K562 (cell line): ENCODE measurements around the gene C1orf116. TPM values are rescaled to one million over a fixed set of nuclear protein-coding genes. Genes with fewer than 3 reads are reported as not detected.

Experiments used
- CBFA2T2 ChIP-seq: fragments of 450-650 bp; conservative IDR thresholded peaks from 2 replicates; pipeline ENCODE4 v1.6.1; 2017; ENCODE audit warnings: mild to moderate bottlenecking
- CBX3 ChIP-seq, 2 experiments: IDR thresholded peaks; 1 replicate in 1 of 2; 2 replicates in 1 of 2; pipeline ENCODE4 v1.6.1; 2012; ENCODE audit warnings: inconsistent platforms in 2 of 2, low read length in 2 of 2, borderline replicate concordance in 1 of 2, control low read depth in 1 of 2
- NCOR1 ChIP-seq: fragments of 450-650 bp; IDR thresholded peaks from 2 replicates; pipeline ENCODE4 v1.6.1; 2016; ENCODE audit warnings: mild to moderate bottlenecking, moderate library complexity
- NKRF ChIP-seq: fragments of 450-650 bp; IDR thresholded peaks from 2 replicates; pipeline ENCODE4 v1.6.1; 2016; ENCODE audit warnings: borderline replicate concordance
- NRF1 ChIP-seq, 2 experiments: fragments of 450-650 bp; IDR thresholded peaks in 1 of 2; conservative IDR thresholded peaks in 1 of 2; 2 replicates each; pipeline ENCODE4 v1.6.1; 2014; ENCODE audit warnings: mild to moderate bottlenecking in 2 of 2
- PHF8 ChIP-seq: fragments of 200-600 bp; sonication (generic); IDR thresholded peaks from 2 replicates; pipeline ENCODE4 v1.6.1; 2012; ENCODE audit warnings: mixed run types, mild to moderate bottlenecking, inconsistent platforms, low read length, moderate library complexity, borderline replicate concordance
- RBM39 ChIP-seq: fragments of 200-400 bp; formaldehyde crosslinking; optimal IDR thresholded peaks from 2 replicates; pipeline ENCODE3; 2018; ENCODE audit warnings: low read depth, low read length
- SRF ChIP-seq, 2 experiments: fragments of 250-450, 450-650 bp in 1 of 2; sonication (Bioruptor Pico) in 1 of 2; sonication (generic) in 1 of 2; formaldehyde crosslinking; IDR thresholded peaks; 2 replicates each; pipeline versions ENCODE4 v1.5.0 to v1.5.1; 2020 to 2022; ENCODE audit warnings: mild to moderate bottlenecking in 1 of 2, missing genetic modification reagents in 1 of 2
- SRSF3 ChIP-seq: fragments of 200-400 bp; formaldehyde crosslinking; IDR thresholded peaks from 2 replicates; pipeline ENCODE4 v1.6.1; 2016; ENCODE audit warnings: mild to moderate bottlenecking, low read length, moderate library complexity; ENCODE audit not compliant: insufficient read depth
- USF1 ChIP-seq: sonication (generic); formaldehyde crosslinking; IDR thresholded peaks from 2 replicates; pipeline ENCODE4 v1.9.0; 2022; ENCODE audit warnings: mild to moderate bottlenecking, missing genetic modification reagents
- ZFP36 ChIP-seq: fragments of 150-350 bp; IDR thresholded peaks from 2 replicates; pipeline ENCODE4 v1.6.1; 2018; ENCODE audit warnings: low read length, low read depth; ENCODE audit not compliant: partially characterized antibody
- ZNF175 ChIP-seq: fragments of 200-800 bp; sonication (Bioruptor generic); IDR thresholded peaks from 2 replicates; pipeline ENCODE4 v1.6.1; 2016; ENCODE audit warnings: low read depth, mild to moderate bottlenecking, missing genetic modification characterization, missing compliant biosample characterization
- ZNF184 ChIP-seq: sonication (generic); formaldehyde crosslinking; IDR thresholded peaks from 2 replicates; pipeline ENCODE4 v1.5.0; 2020; ENCODE audit warnings: missing genetic modification reagents
- polyA plus RNA-seq, 8 experiments: library from polyadenylated mRNA; depleted of rRNA in 4 of 8; stranded (reverse) in 5 of 8; unstranded in 3 of 8; fragments of >200 nt; fragmentation: Nextera tagmentation in 2 of 8; fragmentation: Illumina TruSeq in 1 of 8; extraction: Ambion mirVana in 2 of 8; extraction: Trizol in 1 of 8; gene quantifications; 2 replicates each; pipeline versions ENCODE4 v1.2.1 to v1.2.3, GENCODE V29; 2011 to 2014; ENCODE audit warnings: inconsistent platforms in 1 of 8, missing spikeins in 1 of 8
- total RNA-seq, 7 experiments: library from RNA; depleted of rRNA in 6 of 7; stranded (reverse); fragments of >200 nt in 6 of 7; fragmentation: Illumina TruSeq in 2 of 7; extraction: Trizol in 2 of 7; gene quantifications; 2 replicates each; pipeline versions ENCODE4 v1.2.1 to v1.2.3, GENCODE V29; 2011 to 2021; ENCODE audit warnings: low replicate concordance in 1 of 7
- TF ChIP-seq, protein P1 (sequence below): fragments of 450-650 bp; IDR thresholded peaks from 2 replicates; pipeline ENCODE4 v1.6.1; 2017; ENCODE audit warnings: antibody characterized with exemption
- TF ChIP-seq, protein P2 (sequence below): fragments of 200-800 bp; sonication (Bioruptor generic); IDR thresholded peaks from 2 replicates; pipeline ENCODE4 v1.6.1; 2017; ENCODE audit warnings: missing genetic modification characterization, missing compliant biosample characterization
- TF ChIP-seq, protein P3 (sequence below): fragments of 250-450 bp; sonication (Bioruptor Pico); IDR thresholded peaks from 2 replicates; pipeline ENCODE4 v1.9.0; 2021; ENCODE audit warnings: mild to moderate bottlenecking
- TF ChIP-seq, protein P4 (sequence below): fragments of 450-650 bp; conservative IDR thresholded peaks from 2 replicates; pipeline ENCODE4 v1.6.1; 2016; ENCODE audit warnings: missing genetic modification characterization, low read depth, mild to moderate bottlenecking, control low read depth, missing compliant biosample characterization

C1orf116 gene
- total and polyA plus RNA-seq, 9 of the 15 experiments (the other 6 are each of a cell fraction or from before 2014, with no cell fraction given), result 0.62 to 3.0 (median 0.95) TPM

DNA sequence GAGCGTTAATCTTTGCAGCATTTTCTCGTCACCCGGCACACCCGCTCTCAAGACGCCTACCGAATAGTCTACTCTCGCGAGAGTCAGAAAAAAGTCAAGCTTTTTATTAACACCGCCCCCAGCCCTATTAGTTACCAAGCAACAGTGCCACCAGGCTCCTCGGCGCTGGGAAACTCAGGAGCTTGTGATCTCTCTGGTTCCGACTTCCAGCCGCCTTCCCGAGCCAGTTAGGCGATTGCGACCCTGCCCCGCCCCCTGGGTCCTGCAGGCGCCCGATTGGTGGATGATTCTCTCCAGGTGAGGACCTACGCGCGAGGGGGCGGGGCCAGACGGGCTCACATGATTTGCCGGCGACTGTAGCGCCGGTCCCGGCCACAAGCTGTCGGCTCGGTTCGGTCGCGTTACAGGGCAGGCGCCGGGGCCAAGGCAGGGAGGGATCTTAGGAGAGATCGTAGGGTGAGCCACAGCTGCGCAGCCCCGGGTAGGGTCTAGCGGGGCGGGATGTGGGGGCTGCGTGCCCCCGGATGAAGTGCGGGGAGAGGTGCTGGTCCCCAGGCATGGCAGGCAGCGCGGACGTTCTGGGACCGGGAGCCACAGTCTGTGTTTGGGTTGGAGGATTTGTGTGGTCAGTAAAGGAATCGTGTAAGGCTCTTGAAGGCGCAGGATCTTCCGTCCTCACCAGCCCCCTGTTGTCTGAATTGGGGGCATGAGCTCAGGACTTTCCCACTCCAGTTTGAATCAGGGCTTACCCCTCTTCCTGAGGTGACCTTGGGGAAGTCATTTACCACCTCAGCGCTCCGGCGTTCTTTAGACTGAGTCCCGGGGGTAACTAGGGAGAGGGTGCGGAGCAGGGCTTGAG lies 20.6 kb upstream of the C1orf116 start, which contains the start of gene PFKFB2 (continued):
- TF ChIP-seq NKRF, result peak; percentile 76
- 0 out of 2 replicates have a peak, but pooled peaks have one; percentile 8 for TF ChIP-seq CBFA2T2
- no peak for TF ChIP-seq NCOR1
- TF ChIP-seq, protein P1, sequence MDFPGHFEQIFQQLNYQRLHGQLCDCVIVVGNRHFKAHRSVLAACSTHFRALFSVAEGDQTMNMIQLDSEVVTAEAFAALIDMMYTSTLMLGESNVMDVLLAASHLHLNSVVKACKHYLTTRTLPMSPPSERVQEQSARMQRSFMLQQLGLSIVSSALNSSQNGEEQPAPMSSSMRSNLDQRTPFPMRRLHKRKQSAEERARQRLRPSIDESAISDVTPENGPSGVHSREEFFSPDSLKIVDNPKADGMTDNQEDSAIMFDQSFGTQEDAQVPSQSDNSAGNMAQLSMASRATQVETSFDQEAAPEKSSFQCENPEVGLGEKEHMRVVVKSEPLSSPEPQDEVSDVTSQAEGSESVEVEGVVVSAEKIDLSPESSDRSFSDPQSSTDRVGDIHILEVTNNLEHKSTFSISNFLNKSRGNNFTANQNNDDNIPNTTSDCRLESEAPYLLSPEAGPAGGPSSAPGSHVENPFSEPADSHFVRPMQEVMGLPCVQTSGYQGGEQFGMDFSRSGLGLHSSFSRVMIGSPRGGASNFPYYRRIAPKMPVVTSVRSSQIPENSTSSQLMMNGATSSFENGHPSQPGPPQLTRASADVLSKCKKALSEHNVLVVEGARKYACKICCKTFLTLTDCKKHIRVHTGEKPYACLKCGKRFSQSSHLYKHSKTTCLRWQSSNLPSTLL, result 0 out of 2 replicates have a peak, but pooled peaks have one; percentile 20
- TF ChIP-seq SRF (CRISPR knock-in tag; IDR thresholded peaks at IDR 0.05), result peak in 1 of 2 experiments; percentile 10; a peak in 1 of 4 replicates
- TF ChIP-seq NRF1 (conservative IDR thresholded peaks at IDR 0.05 in 1 of 2, IDR thresholded peaks at IDR 0.05 in 1 of 2), result peak; percentile 86 to 88
- peak; percentile 90 for TF ChIP-seq USF1 (CRISPR knock-in tag)
- no peak for TF ChIP-seq ZNF184 (CRISPR knock-in tag)
- TF ChIP-seq, protein P2, sequence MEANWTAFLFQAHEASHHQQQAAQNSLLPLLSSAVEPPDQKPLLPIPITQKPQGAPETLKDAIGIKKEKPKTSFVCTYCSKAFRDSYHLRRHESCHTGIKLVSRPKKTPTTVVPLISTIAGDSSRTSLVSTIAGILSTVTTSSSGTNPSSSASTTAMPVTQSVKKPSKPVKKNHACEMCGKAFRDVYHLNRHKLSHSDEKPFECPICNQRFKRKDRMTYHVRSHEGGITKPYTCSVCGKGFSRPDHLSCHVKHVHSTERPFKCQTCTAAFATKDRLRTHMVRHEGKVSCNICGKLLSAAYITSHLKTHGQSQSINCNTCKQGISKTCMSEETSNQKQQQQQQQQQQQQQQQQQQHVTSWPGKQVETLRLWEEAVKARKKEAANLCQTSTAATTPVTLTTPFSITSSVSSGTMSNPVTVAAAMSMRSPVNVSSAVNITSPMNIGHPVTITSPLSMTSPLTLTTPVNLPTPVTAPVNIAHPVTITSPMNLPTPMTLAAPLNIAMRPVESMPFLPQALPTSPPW (CRISPR knock-in tag), result peak; percentile 57
- TF ChIP-seq, protein P3, sequence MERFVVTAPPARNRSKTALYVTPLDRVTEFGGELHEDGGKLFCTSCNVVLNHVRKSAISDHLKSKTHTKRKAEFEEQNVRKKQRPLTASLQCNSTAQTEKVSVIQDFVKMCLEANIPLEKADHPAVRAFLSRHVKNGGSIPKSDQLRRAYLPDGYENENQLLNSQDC (CRISPR knock-in tag), result 0 out of 2 replicates have a peak, but pooled peaks have one; percentile 24
- peak; percentile 46 for TF ChIP-seq ZFP36
- TF ChIP-seq PHF8, result peak; percentile 89; the same call in 1 of the 2 replicates
- TF ChIP-seq CBX3 (IDR thresholded peaks at IDR 0.05; ENCODE audit: borderline replicate concordance in 1 of 2, low read length in 2 of 2), result 0 out of 3 replicates have a peak, but pooled peaks of 1 of the 2 experiments have one; percentile 44
- TF ChIP-seq, protein P4, sequence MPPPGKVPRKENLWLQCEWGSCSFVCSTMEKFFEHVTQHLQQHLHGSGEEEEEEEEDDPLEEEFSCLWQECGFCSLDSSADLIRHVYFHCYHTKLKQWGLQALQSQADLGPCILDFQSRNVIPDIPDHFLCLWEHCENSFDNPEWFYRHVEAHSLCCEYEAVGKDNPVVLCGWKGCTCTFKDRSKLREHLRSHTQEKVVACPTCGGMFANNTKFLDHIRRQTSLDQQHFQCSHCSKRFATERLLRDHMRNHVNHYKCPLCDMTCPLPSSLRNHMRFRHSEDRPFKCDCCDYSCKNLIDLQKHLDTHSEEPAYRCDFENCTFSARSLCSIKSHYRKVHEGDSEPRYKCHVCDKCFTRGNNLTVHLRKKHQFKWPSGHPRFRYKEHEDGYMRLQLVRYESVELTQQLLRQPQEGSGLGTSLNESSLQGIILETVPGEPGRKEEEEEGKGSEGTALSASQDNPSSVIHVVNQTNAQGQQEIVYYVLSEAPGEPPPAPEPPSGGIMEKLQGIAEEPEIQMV, result peak; percentile 65; the same call in 1 of the 2 replicates
- TF ChIP-seq ZNF175 (CRISPR knock-in tag), result no peak
- TF ChIP-seq RBM39, result peak; percentile 6
- TF ChIP-seq SRSF3, result 0 out of 2 replicates have a peak, but pooled peaks have one; percentile 49
